ENCODE measurements around the gene TMEM37. TPM values are rescaled to one million over a fixed set of nuclear protein-coding genes. Genes with fewer than 3 reads are reported as not detected.

TMEM37 gene
- total and polyA plus RNA-seq, 4 experiments from 2014 or later = 0.44 TPM; not detected in 3

- Histone ChIP-seq H3K9me3 (ENCODE audit: control insufficient read depth in 1 of 2, low read length in 2 of 2) (no peaks in the 10 kb centered on the region), H3K4me1 (ENCODE audit: insufficient read depth, low read length) (no peaks in the 10 kb centered on the region), H3K27me3 (ENCODE audit: insufficient read depth, low read length) (no peaks in the 10 kb centered on the region), H3K27ac (ENCODE audit: low read depth, low read length) (no peak overlapping the region), H3K36me3 (ENCODE audit: insufficient read depth, low read length) (no peaks in the 10 kb centered on the region), H3K4me3 (ENCODE audit: low read length in 2 of 2) (no peak overlapping the region)
- no peak for DNase-seq
- Mint-ChIP-seq H3K27ac (no peak overlapping the region), H3K9me3 (no peaks in the 10 kb centered on the region), H3K27me3 (peaks cover 4 to 8% of the 10 kb centered on the region in 2 donors), H3K4me3 (no peak overlapping the region), H3K4me1 (no peaks in the 10 kb centered on the region), H3K36me3 (no peaks in the 10 kb centered on the region)
- intact Hi-C loops (cut with micrococcal nuclease) = loop anchor here (5.0 kb wide), 2 partner anchors 71 to 1256 kb away; no protein-coding TSS in a partner anchor
- ChIA-PET POLR2A (ENCODE audit: partially characterized antibody) (no interaction called here), CTCF (ENCODE audit: partially characterized antibody) (interaction anchor here (1.4 to 2.9 kb wide), 2 partner anchors 14 to 596 kb away, joined by 6 to 8 read pairs; no protein-coding TSS in a partner anchor)
Observed at GRCh38 chr2:119478188-119478977, 46.7 kb downstream of the TMEM37 start.

GRCh38 chr2:119478978-119479295 lies 47.3 kb downstream of the TMEM37 start:
- H3K36me3 ChIP-seq (ENCODE audit: insufficient read depth, low read length) = no peaks in the 10 kb centered on the region
- Mint-ChIP-seq H3K36me3 (no peaks in the 10 kb centered on the region), H3K27me3 (peaks cover 4 to 11% of the 10 kb centered on the region in 2 donors), H3K27ac (no peak overlapping the region), H3K4me3 (no peak overlapping the region), H3K4me1 (no peaks in the 10 kb centered on the region), H3K9me3 (no peaks in the 10 kb centered on the region)
- H3K27ac ChIP-seq (ENCODE audit: low read depth, low read length) = no peak overlapping the region
- no peak for DNase-seq
- ChIA-PET CTCF (ENCODE audit: partially characterized antibody) (interaction anchor here (1.2 to 2.9 kb wide), 3 partner anchors 15 to 597 kb away, joined by 3 to 8 read pairs (median 6); no protein-coding TSS in a partner anchor), POLR2A (ENCODE audit: partially characterized antibody) (no interaction called here)
- no peak overlapping the region for H3K4me3 ChIP-seq (ENCODE audit: low read length in 2 of 2)
- H3K27me3 ChIP-seq (ENCODE audit: insufficient read depth, low read length) = no peaks in the 10 kb centered on the region
- H3K4me1 ChIP-seq (ENCODE audit: insufficient read depth, low read length) = no peaks in the 10 kb centered on the region
- no peaks in the 10 kb centered on the region for H3K9me3 ChIP-seq (ENCODE audit: control insufficient read depth in 1 of 2, low read length in 2 of 2)
- intact Hi-C loops (cut with micrococcal nuclease) = loop anchor here (5.0 kb wide), 2 partner anchors 72 to 1257 kb away; no protein-coding TSS in a partner anchor

- POLR2A ChIA-PET (ENCODE audit: partially characterized antibody) = no interaction called here
- Mint-ChIP-seq H3K9me3 (no peaks in the 10 kb centered on the region), H3K4me3 (no peak overlapping the region), H3K36me3 (no peaks in the 10 kb centered on the region), H3K4me1 (no peaks in the 10 kb centered on the region), H3K27me3 (peaks cover 7 to 19% of the 10 kb centered on the region in 2 donors), H3K27ac (no peak overlapping the region)
- no peaks in the 10 kb centered on the region for H3K36me3 ChIP-seq (ENCODE audit: insufficient read depth, low read length)
- H3K4me1 ChIP-seq (ENCODE audit: insufficient read depth, low read length) = no peaks in the 10 kb centered on the region
- H3K4me3 ChIP-seq (ENCODE audit: low read length in 2 of 2) = no peak overlapping the region
- H3K9me3 ChIP-seq (ENCODE audit: control insufficient read depth in 1 of 2, low read length in 2 of 2) = no peaks in the 10 kb centered on the region
- intact Hi-C loops (cut with micrococcal nuclease) = no loop called here
- no peaks in the 10 kb centered on the region for H3K27me3 ChIP-seq (ENCODE audit: insufficient read depth, low read length)
- H3K27ac ChIP-seq (ENCODE audit: low read depth, low read length) = no peak overlapping the region
- no peak for DNase-seq
- CTCF ChIA-PET (ENCODE audit: partially characterized antibody) = interaction anchor here (1.2 to 2.9 kb wide), 3 partner anchors 9 to 598 kb away, joined by 3 to 8 read pairs (median 7); no protein-coding TSS in a partner anchor
Observed at GRCh38 chr2:119480184-119480583, 48.5 kb downstream of the TMEM37 start.

- no peak overlapping the region for H3K4me3 Mint-ChIP-seq
- no peaks in the 10 kb centered on the region for H3K4me1 Mint-ChIP-seq
- Histone ChIP-seq H3K36me3 (ENCODE audit: insufficient read depth, low read length) (no peaks in the 10 kb centered on the region), H3K27ac (ENCODE audit: low read depth, low read length) (no peak overlapping the region), H3K4me1 (ENCODE audit: insufficient read depth, low read length) (no peaks in the 10 kb centered on the region), H3K9me3 (ENCODE audit: control insufficient read depth in 1 of 2, low read length in 2 of 2) (no peaks in the 10 kb centered on the region), H3K4me3 (ENCODE audit: low read length in 2 of 2) (no peak overlapping the region), H3K27me3 (ENCODE audit: insufficient read depth, low read length) (no peaks in the 10 kb centered on the region)
- ChIA-PET CTCF (ENCODE audit: partially characterized antibody) (interaction anchor here (2.1 to 2.9 kb wide), 2 partner anchors 9 to 599 kb away, joined by 7 to 8 read pairs; no protein-coding TSS in a partner anchor), POLR2A (ENCODE audit: partially characterized antibody) (no interaction called here)
- DNase-seq = no peak
- no peaks in the 10 kb centered on the region for H3K36me3 Mint-ChIP-seq
- no peak overlapping the region for H3K27ac Mint-ChIP-seq
- H3K27me3 Mint-ChIP-seq = peaks cover 7 to 20% of the 10 kb centered on the region in 2 donors
- H3K9me3 Mint-ChIP-seq = no peaks in the 10 kb centered on the region
- intact Hi-C loops (cut with micrococcal nuclease) = no loop called here
Observed at GRCh38 chr2:119480718-119481142, 49.1 kb downstream of the TMEM37 start.

- Histone ChIP-seq H3K9me3 (ENCODE audit: control insufficient read depth in 1 of 2, low read length in 2 of 2) (no peaks in the 10 kb centered on the region), H3K27ac (ENCODE audit: low read depth, low read length) (no peak overlapping the region), H3K4me3 (ENCODE audit: low read length in 2 of 2) (no peak overlapping the region), H3K27me3 (ENCODE audit: insufficient read depth, low read length) (no peaks in the 10 kb centered on the region), H3K36me3 (ENCODE audit: insufficient read depth, low read length) (no peaks in the 10 kb centered on the region), H3K4me1 (ENCODE audit: insufficient read depth, low read length) (no peaks in the 10 kb centered on the region)
- Mint-ChIP-seq H3K36me3 (no peaks in the 10 kb centered on the region), H3K27ac (no peak overlapping the region), H3K4me3 (no peak overlapping the region), H3K9me3 (no peaks in the 10 kb centered on the region), H3K27me3 (peaks cover 6 to 16% of the 10 kb centered on the region in 2 donors), H3K4me1 (no peaks in the 10 kb centered on the region)
- DNase-seq = no peak
- intact Hi-C loops (cut with micrococcal nuclease) = no loop called here
- CTCF ChIA-PET (ENCODE audit: partially characterized antibody) = interaction anchor here (2.1 to 2.9 kb wide), 2 partner anchors 10 to 600 kb away, joined by 7 to 8 read pairs; no protein-coding TSS in a partner anchor
- POLR2A ChIA-PET (ENCODE audit: partially characterized antibody) = no interaction called here
Observed at GRCh38 chr2:119481501-119482455, 50.1 kb downstream of the TMEM37 start.

- Histone ChIP-seq H3K36me3 (ENCODE audit: insufficient read depth, low read length) (no peaks in the 10 kb centered on the region), H3K27ac (ENCODE audit: low read depth, low read length) (no peak overlapping the region), H3K9me3 (ENCODE audit: control insufficient read depth in 1 of 2, low read length in 2 of 2) (no peaks in the 10 kb centered on the region), H3K4me1 (ENCODE audit: insufficient read depth, low read length) (no peaks in the 10 kb centered on the region), H3K4me3 (ENCODE audit: low read length in 2 of 2) (no peak overlapping the region), H3K27me3 (ENCODE audit: insufficient read depth, low read length) (no peaks in the 10 kb centered on the region)
- no peaks in the 10 kb centered on the region for H3K4me1 Mint-ChIP-seq
- peaks cover 6 to 16% of the 10 kb centered on the region in 2 donors for H3K27me3 Mint-ChIP-seq
- H3K4me3 Mint-ChIP-seq = no peak overlapping the region
- no peaks in the 10 kb centered on the region for H3K36me3 Mint-ChIP-seq
- H3K9me3 Mint-ChIP-seq = no peaks in the 10 kb centered on the region
- no peak overlapping the region for H3K27ac Mint-ChIP-seq
- intact Hi-C loops (cut with micrococcal nuclease) = no loop called here
- ChIA-PET CTCF (ENCODE audit: partially characterized antibody) (no interaction called here), POLR2A (ENCODE audit: partially characterized antibody) (no interaction called here)
- no peak for DNase-seq
Observed at GRCh38 chr2:119482481-119483394, 51.1 kb downstream of the TMEM37 start.
